Nephron (organoid): ENCODE measurements around the gene NFX1.

Experiments used
- H3K27ac Mint-ChIP-seq, 3 experiments: 2 replicates each; pipeline ENCODE4 v1.8.0; 2020; ENCODE audit warnings: mixed read lengths in 3 of 3, mild to moderate bottlenecking in 2 of 3, moderate library complexity in 1 of 3
- H3K27me3 Mint-ChIP-seq: 2 replicates; pipeline ENCODE4 v1.8.0; 2021; ENCODE audit warnings: low read depth, mild to moderate bottlenecking, moderate library complexity, mixed read lengths
- H3K36me3 Mint-ChIP-seq: 2 replicates; pipeline ENCODE4 v1.8.0; 2020; ENCODE audit warnings: low read depth, mixed read lengths
- H3K4me1 Mint-ChIP-seq: 2 replicates; pipeline ENCODE4 v1.8.0; 2020; ENCODE audit warnings: mixed read lengths
- H3K4me3 Mint-ChIP-seq, 3 experiments: 2 replicates each; pipeline ENCODE4 v1.8.0; 2020; ENCODE audit warnings: mild to moderate bottlenecking in 3 of 3, mixed read lengths in 3 of 3, moderate library complexity in 2 of 3
- H3K9me3 Mint-ChIP-seq: 2 replicates; pipeline ENCODE4 v1.8.0; 2020; ENCODE audit warnings: mixed read lengths
- CTCF ChIP-seq, 3 experiments: fragments of 200-600 bp; sonication (generic); IDR thresholded peaks; one replicate each; pipeline ENCODE4 v1.5.0; 2021; ENCODE audit warnings: antibody characterized with exemption in 3 of 3; ENCODE audit not compliant: unreplicated experiment in 3 of 3

NFX1 gene

DNA sequence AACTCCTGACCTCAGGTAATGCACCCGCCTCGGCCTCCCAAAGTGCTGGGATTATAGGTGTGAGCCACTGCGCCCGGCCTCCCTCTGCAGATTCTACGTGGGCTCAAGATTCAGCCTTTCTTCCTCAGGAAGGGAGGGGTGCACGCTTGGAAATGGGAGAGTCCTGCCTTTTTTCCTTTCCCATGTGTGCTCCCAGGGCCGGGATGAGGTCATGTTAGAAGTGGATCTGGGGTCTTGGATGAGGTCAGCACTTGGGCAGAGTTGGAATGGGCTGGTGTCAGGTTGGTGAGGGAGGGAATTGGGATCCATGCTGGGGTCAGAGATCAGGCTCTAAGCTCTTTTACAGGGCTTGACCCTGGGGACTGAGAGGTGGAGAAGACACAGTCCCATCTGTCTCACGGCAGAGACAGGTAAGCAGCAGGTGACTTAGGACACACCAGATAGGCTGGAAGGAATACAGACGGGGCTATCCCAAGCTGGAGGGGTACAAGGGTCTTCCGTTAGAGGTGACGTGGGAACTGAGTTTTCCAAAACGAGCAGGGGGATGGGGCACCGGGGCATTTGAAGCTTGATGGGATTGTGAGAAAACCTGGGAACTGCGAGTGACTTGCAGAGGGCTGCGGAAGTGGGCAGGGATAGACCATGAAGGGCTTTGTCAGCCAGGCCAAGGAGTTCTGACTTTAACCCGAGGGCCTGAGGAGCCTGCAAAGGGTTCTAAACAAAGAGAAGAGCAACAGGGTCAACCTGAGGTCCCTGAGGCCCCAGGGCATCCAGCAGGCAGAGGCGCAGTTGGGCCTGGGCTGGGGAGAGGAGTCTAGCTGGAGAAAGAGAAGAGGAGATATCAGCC, 113.8 kb downstream of the NFX1 start:
- Mint-ChIP-seq H3K9me3 (no peaks in the 10 kb centered on the region), H3K27me3 (peaks cover 11% of the 10 kb centered on the region), H3K36me3 (no peaks in the 10 kb centered on the region), H3K27ac (peak overlapping the region; percentile 0 to 81 (median 19)), H3K4me3 (peak overlapping the region in 1 of 3 experiments; percentile 3), H3K4me1 (peaks cover 33% of the 10 kb centered on the region)
- TF ChIP-seq CTCF (IDR thresholded peaks at IDR 0.05; ENCODE audit: unreplicated experiment in 3 of 3) = no peak

- no peaks in the 10 kb centered on the region for H3K9me3 Mint-ChIP-seq
- peaks cover 9% of the 10 kb centered on the region for H3K27me3 Mint-ChIP-seq
- peaks cover 29% of the 10 kb centered on the region for H3K4me1 Mint-ChIP-seq
- peak overlapping the region; percentile 0 to 81 (median 19) for H3K27ac Mint-ChIP-seq
- H3K4me3 Mint-ChIP-seq = peak overlapping the region in 1 of 3 experiments; percentile 3
- no peak for TF ChIP-seq CTCF (IDR thresholded peaks at IDR 0.05; ENCODE audit: unreplicated experiment in 3 of 3)
- no peaks in the 10 kb centered on the region for H3K36me3 Mint-ChIP-seq
Observed at GRCh38 chr9:33404788-33405362, 114.6 kb downstream of the NFX1 start.

GRCh38 chr9:33407061-33407460, 116.7 kb downstream of the NFX1 start:
- H3K27ac Mint-ChIP-seq = peak overlapping the region in 1 of 3 experiments; percentile 32

DNA sequence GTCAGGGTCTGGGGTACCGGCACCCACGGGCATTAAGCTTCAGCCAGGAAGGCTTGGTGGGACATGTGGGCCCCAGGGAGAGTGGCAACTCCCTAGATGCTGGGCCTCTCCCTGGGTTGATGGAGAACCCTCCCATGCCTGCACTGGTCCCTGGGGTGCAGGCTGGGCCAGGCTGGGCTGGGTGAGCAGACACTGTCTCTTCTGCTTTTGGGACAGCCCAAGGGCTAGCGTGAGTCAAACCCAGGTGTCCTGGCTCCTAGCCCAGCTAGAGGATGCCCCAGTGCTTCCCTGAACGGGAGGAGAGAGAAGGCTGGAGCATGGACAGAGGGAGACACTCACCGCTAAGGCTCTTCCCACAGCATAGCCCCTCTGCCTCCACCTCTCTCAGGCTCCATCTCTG, 117.8 kb downstream of the NFX1 start:
- no peak for TF ChIP-seq CTCF (IDR thresholded peaks at IDR 0.05; ENCODE audit: unreplicated experiment in 3 of 3)
- Mint-ChIP-seq H3K9me3 (no peaks in the 10 kb centered on the region), H3K27ac (no peak overlapping the region), H3K36me3 (no peaks in the 10 kb centered on the region), H3K27me3 (peaks cover 4% of the 10 kb centered on the region), H3K4me3 (no peak overlapping the region), H3K4me1 (peaks cover 11% of the 10 kb centered on the region)

More at GRCh38 chr9:33407061-33407460, 116.7 kb downstream of the NFX1 start:
- Mint-ChIP-seq H3K27me3 (peaks cover 7% of the 10 kb centered on the region), H3K4me3 (no peak overlapping the region), H3K36me3 (no peaks in the 10 kb centered on the region), H3K9me3 (no peaks in the 10 kb centered on the region), H3K4me1 (peaks cover 16% of the 10 kb centered on the region)
- TF ChIP-seq CTCF (IDR thresholded peaks at IDR 0.05; ENCODE audit: unreplicated experiment in 3 of 3) = no peak

- no peak for TF ChIP-seq CTCF (IDR thresholded peaks at IDR 0.05; ENCODE audit: unreplicated experiment in 3 of 3)
- peak overlapping the region in 2 of 3 experiments; percentile 20 to 49 for H3K27ac Mint-ChIP-seq
- no peaks in the 10 kb centered on the region for H3K36me3 Mint-ChIP-seq
- H3K4me3 Mint-ChIP-seq = no peak overlapping the region
- H3K4me1 Mint-ChIP-seq = peaks cover 15% of the 10 kb centered on the region
- H3K9me3 Mint-ChIP-seq = no peaks in the 10 kb centered on the region
- peaks cover 11% of the 10 kb centered on the region for H3K27me3 Mint-ChIP-seq
Observed at GRCh38 chr9:33414268-33414667, 124.0 kb downstream of the NFX1 start.
